ENCODE results near the gene MAOA.
"Not testable (repeated sequence)": the region's sequence is repeated elsewhere in the genome, so short reads cannot be mapped to it uniquely, and the experiment has no call there.

Gene MAOA

DNA sequence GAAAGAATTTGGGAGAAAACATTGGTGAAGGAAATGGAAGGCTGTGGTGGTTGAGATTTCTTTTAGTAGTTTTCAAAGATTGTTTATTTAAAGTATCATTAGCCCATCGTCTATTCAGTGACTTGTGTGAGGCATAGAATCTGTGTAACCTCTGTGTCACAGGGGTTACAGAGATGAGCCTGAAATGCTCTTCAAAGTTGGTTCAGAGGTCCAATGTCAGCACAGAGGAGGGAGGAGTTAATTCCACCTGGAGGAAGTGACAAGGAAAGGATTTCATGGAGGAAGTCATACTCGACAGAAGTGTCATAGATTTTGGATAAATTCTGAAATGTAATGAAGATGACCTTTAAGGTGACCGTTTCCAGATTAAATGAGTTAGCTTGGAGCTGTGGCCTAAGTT lies 8.2 kb downstream of the MAOA start:
- no peak for DNase-seq

DNA sequence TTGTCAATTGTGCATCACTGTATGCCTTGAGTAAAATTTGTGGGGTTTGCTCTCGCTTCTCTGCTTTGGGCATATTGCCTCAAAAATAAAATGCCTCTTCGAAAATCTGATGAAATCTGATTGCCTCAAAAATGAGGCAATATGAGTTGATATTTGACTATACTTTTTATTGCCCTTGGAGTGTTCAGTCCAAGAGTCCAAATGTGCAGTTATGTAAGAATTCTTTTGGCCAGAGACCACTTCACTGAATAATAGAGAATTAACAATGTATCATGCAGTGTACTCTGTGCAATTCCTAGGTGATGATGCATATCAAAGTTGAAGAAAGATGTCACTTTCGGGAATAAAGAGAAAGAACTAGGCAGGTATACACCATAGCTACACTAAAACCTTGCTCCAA lies 8.6 kb downstream of the MAOA start:
- no peak for DNase-seq

DNA sequence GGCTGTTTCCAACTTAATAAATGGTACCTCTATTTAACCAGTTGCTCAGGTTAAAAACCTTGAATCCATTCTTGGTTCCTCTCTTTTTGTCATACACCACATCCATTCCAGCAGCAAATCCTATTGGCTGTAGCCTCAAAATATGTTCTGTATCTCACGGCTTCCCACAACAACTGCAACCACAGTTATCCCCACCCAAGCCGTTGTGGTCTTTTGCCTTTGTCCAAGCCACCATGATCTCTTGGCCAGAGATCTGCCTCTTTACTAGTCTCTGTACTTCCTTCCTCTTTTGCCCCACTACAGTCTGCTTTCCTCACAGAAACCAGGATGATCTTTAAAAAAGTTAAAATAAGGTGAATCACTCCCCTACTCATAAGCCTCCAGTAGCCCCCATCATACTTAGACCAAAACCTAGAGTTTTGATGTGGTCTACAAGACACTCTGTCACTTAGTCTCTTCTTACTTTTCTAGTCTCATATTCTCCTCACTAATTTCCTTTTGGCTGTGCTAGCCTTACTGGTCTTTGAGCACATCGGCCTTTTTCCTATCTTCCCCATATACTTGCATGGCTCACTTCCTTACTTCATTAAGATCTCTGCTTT lies 10.3 kb downstream of the MAOA start:
- DNase-seq, result no peak

DNA sequence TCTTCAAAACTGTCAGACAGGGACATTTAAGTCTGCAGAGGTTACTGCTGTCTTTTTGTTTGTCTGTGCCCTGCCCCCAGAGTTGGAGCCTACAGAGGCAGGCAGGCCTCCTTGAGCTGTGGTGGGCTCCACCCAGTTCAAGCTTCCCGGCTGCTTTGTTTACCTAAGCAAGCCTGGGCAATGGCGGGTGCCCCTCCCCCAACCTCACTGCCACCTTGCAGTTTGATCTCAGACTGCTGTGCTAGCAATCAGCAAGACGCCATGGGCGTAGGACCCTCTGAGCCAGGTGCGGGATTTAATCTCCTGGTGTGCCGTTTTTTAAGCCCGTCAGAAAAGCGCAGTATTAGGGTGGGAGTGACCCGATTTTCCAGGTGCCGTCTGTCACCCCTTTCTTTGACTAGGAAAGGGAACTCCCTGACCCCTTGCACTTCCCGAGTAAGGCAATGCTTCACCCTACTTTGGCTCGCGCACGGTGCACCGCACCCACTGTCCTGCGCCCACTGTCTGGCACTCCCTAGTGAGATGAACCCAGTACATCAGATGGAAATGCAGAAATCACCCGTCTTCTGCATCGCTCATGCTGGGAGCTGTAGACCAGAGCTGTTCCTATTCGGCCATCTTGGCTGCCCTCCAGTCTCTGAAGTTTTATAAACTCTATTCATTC lies 20.0 kb downstream of the MAOA start:
- not testable (repeated sequence) for DNase-seq

DNA sequence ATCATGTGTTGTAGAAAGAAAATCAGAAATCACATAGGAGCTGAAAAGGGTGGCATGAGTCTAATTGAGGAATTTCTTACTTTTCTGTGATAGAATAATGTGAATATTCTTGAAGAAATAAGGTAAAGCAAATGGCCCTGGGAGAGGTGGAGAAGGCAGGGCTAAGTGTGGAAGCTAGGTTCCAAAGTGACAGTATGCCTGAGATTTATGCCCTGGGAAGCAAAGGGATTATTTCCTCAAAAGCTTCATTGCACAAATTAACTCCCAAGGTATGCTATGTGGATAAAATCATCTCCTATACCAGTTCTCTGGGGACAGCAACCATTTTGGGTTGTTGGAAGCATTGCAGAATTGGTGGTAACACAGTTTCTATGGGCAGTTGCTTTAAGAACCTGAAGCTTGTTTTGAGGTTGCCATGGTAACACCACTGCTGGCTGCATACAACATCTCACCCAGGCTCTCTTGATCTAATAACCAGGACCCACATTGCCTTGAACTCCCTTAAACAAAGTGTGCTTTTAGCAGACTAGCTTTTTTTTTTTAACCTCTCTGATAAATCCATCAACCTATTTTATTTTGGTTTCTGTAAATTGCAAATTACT lies 21.0 kb downstream of the MAOA start:
- DNase-seq, result no peak

DNA sequence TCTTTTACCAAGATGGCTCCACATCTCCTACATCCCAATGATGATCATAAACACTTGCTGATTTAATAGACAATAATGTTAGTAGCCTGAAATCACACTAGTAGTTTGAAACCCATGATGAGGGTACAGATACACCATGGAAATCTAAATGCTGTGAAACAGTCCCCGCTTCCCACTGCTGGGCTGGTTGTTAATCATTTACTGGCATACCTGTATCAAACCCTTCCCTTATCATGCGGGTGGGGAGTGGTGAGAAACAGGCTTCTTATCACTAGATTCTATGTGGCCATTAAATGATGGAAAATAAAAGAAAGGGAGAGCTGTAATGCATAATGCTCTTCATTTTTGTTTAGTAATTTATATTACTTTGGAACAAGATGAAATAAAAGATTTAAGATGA lies 21.9 kb downstream of the MAOA start:
- DNase-seq, result no peak

DNA sequence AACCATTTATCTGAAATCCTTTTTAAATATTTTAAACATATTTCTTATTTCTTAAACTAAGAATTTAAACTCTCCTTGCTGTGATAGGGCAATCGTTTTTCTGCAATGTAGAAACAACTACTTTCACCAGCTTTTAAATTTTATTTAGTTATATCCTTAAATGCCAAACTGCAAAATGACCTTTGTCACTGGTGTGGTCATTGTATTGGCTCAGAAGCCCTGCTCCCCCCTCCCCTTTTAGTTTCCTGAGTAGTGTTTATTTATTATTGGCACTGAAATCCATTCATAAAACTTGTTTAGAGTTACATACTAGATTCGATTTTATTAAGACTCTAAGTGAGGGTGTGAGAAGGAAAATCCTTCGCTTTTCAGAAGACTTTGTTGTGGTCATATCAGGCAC lies 23.0 kb downstream of the MAOA start:
- DNase-seq, result no peak

DNA sequence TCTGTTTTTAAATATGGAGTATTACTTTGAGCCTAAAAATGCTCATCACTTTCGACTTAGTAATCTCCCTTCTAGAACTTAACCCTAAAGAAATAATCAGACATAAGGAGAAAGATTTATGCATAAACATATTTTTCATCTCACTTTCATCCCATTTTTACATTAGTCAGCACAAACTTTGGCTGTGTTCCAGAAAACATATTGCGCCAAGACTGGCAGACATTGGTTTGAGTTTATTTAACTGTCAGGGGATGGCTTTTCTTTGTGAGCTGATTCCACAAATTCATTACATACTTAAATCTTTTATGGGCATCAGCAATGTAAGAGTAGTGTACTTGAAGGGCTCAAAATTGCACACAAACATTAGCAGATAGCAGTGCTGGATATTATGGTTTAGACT lies 23.7 kb downstream of the MAOA start:
- DNase-seq, result no peak

DNA sequence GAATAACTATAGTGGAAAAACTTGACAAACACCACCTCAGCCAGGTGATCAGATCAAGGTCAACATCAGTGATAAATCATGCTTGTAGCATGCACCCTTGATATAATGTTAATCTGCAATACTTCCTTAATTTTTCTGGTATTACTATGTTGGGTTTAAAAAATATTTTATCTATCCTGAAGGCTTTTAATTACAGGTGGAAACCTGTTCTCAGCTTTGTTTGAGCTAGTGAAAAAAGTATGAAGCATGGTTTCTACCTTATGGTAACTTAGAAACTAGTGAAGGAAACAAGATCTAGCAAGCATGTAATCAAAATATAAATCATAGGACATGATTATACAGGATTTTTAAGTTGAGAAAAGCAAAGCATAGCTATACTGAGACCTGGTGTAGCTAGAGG lies 26.6 kb downstream of the MAOA start:
- no peak for DNase-seq

DNA sequence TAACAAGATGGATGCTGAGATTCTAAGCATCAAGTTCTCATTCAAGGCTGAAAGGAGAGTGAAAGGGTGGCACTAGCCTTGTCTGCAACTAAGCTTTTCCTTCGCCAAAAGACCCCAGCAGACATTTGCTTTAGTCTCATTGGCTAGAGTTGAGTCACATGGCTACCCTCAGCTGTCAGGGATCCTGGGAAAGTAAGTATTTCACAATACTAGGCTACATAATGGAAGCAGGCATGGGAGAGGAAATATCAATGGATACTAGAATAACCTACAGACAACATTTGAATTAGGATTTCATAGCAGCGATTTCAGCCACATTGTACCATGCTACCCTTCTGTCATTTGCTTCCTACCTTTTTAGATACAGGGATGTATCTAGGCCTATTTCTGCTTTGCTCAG lies 29.1 kb downstream of the MAOA start:
- DNase-seq, result no peak

DNA sequence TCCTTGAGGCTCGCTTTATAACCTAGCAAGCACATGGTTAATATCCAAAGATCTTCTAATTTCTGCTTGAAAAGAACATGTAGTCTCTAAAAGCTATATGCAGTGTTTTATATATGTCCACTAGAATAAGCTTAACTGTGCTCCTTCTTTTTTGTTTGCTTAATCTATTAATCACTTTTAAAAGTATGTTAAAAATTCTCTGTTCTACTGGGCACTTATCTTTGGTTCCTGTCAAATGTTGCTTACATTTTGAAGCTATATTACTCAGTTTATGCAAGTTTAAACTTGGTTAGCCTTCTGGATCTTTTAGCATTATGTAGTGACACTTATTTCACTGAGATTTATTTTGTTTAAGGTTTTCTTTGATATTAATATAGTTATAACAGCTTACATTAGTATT lies 32.5 kb downstream of the MAOA start:
- DNase-seq, result no peak

DNA sequence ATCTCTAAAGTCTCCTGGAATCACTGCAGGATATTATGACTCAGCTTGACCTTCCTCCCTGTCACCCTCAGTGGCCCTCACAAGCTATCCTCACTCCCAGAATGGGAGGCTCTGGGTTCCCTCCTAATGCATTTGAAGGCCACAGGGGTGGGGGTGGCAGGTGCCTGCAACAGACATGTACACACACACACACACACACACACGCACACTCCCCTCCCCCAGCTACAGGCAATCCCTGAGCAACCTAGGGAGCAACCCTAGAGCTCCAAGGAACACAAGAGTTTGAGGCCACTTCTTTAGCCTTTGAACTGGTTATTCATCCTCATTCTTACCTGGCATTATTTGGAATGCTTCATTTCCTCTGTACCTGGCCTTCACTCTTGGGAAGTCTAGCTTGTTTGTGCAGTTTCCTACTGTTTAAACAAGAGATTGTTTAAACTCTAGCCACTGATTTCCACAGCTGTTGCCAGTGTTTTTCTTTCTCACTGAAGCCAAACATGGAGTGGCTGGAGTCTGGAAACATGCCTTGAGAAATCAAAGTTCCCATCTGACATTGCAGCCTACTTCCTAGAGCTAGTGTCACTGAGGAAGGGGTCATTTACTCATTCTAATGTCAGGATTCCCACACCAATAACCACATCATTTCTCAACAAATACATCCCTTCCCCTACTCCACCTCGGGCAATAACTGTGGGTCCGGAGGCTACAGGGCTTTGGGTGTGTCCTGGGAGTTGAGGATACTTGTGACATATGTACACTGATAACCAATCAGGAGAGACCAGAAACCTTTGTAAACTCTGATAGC lies 37.7 kb downstream of the MAOA start:
- DNase-seq, result no peak

DNA sequence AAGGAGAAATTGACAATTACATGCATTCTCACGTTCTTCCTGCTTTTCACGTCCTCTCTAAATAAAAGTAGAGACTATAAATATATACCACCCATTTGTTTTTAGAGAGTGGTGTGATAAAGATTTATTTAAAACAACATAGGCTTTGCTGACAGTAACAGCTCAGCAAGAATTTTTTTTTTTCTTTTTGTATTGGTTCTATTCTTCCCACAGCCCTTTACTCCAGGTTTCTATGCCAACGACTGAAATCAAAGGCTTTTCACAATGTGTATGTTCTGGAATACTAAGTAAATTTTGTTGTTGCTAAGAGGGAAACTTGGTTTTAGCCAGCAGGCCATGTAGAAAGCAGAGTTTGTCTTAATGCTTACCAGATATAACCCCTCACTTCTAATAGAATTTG lies 43.4 kb downstream of the MAOA start:
- no peak for DNase-seq

DNA sequence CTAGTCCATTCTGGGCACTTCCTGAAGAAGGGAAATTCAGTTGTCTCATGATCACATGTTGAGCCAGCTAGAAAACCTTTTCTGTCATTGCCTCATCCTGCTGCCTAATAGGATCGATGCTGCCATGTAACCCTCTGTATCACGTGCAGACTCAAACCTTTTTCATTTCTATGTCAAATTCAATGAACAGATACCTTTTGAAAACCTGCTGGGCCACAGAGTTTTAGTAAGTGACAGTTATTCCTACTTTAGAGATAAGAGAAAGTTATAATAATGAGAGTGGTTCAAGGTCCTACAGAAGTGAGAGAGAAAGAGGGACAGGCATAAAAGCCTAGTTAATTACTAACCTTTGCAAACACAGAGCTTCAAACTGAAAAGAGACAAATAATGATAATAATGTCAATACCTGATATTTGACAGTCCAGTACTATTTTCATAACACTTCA lies 46.0 kb downstream of the MAOA start:
- DNase-seq, result no peak

DNA sequence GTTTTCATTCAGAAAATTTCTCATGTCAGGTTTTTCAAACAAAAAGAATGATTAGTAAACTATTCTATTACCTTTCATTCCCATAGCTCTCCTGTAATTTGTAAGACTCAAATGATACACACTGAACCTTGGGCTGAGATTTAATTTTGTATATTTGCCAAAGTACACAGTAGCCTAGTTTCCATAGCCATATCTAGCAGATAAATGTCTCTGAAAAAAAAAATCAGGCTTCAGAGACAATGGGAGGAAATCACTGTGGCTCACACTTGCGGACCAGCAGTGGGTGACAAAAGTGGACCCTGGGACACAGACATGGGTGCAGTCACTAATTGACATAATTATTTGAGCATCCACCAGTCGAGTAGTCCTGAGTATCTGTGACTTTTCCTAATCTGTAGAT lies 46.6 kb downstream of the MAOA start:
- no peak for DNase-seq

DNA sequence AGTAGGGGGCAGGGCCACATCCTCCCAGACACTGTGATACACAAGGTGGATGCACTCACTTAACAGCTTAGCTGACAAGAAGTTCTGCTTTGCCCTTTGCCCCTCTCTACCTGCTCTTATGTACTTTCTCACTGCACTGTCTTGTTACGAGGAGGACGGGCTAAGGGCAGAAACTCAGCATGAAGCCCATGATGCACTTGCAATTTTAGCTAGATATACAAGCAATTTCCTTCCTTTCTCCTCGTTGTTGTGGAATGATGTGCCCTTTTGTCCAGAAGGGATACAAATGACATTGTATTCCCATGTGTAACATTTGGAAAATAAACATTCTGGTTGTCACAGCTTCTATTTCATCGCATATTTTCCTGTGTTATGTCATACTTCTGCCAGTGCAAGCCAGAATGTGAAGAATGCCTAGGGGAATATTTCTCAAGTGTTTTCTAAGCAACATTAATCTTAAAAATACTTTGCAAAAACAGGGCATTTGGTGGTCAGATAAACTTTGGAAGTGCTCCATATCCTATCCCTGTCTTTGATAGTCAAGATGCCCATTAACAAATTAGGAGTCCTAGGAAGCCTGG lies 47.2 kb downstream of the MAOA start:
- DNase-seq, result no peak

DNA sequence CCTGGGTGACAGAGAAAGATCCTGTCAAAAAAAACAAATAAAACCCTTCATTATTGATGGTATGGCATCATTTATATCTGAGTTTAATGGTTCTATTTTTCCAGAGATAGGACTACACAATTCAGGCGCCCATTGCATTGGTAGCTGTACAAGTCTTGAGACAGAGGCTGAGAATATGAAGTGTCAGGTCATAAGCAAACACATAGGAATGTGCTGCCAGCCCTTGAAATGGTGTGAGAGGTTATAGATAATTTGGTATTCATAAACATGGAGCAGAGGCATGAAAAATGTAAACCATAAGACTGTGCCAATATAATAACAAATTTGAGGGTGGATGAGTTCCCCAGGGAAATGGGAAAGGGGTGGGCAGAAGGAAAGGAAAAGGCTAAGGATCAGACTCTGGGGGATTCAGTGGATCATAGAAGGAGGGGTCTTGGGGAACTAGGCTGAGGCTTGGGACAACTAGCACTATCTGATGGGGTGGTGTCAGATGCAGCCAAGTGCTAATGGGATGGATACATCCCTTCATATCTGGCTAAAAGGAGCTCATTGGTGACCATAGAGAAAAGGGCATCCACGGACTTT lies 50.8 kb downstream of the MAOA start:
- DNase-seq, result no peak

DNA sequence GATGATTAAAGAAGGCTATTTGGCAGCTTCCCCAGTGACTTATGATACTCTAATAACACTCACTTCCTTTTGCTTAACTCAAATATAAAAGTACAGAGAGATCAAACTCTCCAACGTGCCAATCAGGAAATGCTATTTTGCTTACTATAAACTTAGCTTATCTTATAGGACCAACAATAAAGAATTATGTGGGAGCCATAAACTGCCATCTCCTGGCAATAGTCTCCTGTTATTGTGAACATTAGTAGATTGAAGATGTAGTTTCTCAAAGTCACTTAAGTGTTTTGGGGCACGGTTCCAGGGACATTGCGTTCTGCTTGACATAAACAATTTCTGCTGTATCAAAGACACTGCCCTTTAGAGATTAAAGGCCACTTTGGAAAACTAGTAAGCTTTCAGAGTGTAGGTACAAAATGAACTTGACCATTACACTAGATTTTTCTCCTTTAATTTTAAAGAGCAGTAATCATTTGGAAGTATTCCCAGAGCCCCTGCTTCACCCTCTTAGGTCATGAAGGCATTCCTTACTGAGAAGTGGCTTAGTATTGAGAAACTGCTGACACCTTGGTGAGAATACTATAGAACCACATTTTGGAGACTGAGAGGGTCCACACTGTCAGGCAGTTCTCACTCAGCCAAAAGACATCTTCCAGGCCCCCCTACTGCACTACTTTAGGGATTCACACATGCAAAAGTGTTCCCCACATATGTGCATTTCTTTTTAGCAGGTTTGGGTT lies 51.9 kb downstream of the MAOA start:
- no peak for DNase-seq

DNA sequence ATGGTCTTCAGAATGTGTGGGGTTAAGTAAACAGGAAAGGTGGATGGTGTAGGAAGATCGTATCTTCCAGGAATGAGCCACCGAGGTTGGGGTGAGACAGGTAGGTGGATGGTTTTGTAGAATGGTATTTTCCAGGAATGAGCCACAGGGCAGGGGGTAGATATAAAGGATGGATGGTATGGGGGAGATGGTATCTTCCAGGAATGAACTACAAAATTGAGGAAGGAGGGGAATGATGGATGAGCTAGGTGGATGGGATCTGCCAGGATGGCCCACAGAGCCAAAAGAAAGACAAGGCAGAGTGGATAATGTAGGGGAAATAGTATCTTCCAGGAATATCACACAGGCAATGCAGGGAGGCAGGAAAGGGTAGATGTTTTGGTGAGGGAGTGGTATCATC lies 60.0 kb downstream of the MAOA start:
- DNase-seq, result no peak

DNA sequence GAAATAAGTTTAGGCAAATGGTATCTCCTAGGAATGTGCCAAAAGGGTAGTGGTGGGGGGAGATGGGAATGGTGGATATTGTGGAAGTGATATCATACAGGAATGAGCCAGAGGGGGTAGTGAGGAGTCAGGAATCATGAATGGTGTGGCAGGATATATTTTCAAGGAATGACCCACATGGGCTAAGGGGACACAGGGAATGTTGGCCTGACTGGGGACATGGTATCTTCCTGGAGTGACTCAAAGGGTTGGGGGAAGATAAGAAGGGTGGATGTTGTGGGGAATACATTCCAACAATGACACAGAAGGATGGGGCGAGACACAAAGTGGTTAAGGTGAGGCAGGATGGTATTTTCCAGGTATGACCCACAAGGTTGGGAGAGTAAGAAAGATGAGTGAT lies 60.6 kb downstream of the MAOA start:
- DNase-seq, result no peak

DNA sequence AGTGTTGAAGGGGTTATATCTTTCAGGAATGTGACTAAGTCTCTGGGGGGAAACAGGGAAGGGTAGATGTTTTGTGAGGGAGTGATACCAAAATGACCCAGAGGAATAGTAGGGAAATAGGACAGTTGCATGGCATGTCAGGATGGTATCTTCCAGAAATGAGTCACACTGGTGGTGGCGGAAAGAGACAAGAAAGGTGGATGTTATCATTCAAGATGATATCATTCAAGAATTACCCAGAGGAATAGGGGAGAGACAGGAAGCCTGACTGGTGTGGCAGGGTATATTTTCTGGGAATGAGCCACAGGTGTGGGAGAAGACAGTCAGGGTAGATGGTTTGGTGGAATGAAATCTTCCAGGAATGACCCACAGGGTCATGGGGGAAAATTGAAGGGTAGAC lies 61.1 kb downstream of the MAOA start:
- DNase-seq, result no peak

DNA sequence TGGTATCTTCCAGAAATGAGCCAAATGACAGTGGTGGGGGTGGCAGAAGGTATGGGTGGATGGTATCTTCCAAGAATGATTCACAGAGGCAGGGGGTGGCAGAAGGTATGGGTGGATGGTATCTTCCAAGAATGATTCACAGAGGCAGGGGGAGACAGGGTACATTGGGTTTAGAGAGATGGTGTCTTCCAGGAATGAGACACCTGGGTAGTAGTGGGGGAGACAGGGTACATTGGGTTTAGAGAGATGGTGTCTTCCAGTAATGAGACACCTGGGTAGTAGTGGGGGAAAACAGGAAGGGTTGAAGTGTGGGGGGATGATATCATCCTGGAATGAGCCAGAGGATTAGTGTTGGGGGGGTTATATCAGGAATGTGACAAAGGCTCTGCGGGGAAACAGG lies 62.0 kb downstream of the MAOA start:
- DNase-seq, result no peak

Data from activated CD4-positive, alpha-beta T cell treated with anti-CD3 and anti-CD28 coated beads, Interleukin-2, amount 50 U/mL, for 1 hour (primary cell).